Measurements from ENCODE around the gene RAPGEF1. TPM values are rescaled to one million over a fixed set of nuclear protein-coding genes. Genes with fewer than 3 reads are reported as not detected.

RAPGEF1 gene
- total RNA-seq, 1 donor from 2014 or later: 144 TPM

DNA sequence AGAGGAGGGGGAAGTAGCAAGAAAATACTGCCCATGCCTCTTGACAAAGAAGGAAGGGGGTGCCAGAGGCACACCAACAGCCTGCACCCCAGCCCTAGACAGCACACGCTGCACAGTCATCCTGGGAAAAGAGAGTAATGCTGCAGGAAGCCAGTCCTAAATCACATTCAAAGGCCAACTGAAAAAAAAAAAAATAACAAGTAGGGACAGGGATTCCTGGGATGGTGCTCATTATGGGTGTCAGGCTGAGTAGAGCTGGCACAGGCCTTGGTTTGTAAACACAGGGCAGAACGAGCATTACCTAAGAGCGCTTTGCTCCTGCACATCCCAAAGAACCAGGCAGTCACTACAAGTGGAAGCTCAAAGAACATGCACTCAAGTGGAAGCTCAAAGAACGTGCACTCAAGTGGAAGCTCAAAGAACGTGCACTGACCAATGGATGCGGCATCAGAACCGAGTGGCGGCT lies 7.8 kb downstream of the RAPGEF1 start:
- no peaks in the 10 kb centered on the region for H3K27me3 ChIP-seq
- no peaks in the 10 kb centered on the region for H3K36me3 ChIP-seq
- intact Hi-C loops (cut with DNase I): loop anchor here (10.0 kb wide), 1 partner anchor 57 kb away; no protein-coding TSS in a partner anchor
- peaks cover 93% of the 10 kb centered on the region for H3K4me1 ChIP-seq
- H3K9me3 ChIP-seq: no peaks in the 10 kb centered on the region
- TF ChIP-seq, protein P1, sequence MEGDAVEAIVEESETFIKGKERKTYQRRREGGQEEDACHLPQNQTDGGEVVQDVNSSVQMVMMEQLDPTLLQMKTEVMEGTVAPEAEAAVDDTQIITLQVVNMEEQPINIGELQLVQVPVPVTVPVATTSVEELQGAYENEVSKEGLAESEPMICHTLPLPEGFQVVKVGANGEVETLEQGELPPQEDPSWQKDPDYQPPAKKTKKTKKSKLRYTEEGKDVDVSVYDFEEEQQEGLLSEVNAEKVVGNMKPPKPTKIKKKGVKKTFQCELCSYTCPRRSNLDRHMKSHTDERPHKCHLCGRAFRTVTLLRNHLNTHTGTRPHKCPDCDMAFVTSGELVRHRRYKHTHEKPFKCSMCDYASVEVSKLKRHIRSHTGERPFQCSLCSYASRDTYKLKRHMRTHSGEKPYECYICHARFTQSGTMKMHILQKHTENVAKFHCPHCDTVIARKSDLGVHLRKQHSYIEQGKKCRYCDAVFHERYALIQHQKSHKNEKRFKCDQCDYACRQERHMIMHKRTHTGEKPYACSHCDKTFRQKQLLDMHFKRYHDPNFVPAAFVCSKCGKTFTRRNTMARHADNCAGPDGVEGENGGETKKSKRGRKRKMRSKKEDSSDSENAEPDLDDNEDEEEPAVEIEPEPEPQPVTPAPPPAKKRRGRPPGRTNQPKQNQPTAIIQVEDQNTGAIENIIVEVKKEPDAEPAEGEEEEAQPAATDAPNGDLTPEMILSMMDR (IDR thresholded peaks at IDR 0.05): no peak
- no peak overlapping the region for H3K4me3 ChIP-seq
- DNase-seq: no peak
- peak overlapping the region; percentile 65 for H3K27ac ChIP-seq
- peak; percentile 73 for ATAC-seq

- intact Hi-C loops (cut with DNase I): loop anchor here (10.0 kb wide), 1 partner anchor 57 kb away; no protein-coding TSS in a partner anchor
- no peak overlapping the region for H3K4me3 ChIP-seq
- no peaks in the 10 kb centered on the region for H3K9me3 ChIP-seq
- peaks cover 93% of the 10 kb centered on the region for H3K4me1 ChIP-seq
- H3K27me3 ChIP-seq: no peaks in the 10 kb centered on the region
- TF ChIP-seq, protein P1 (IDR thresholded peaks at IDR 0.05): no peak
- no peak for DNase-seq
- ATAC-seq: no peak
- H3K27ac ChIP-seq: peak overlapping the region; percentile 65
- H3K36me3 ChIP-seq: no peaks in the 10 kb centered on the region
Observed at GRCh38 chr9:131731644-131732043, 8.2 kb downstream of the RAPGEF1 start.

GRCh38 chr9:131731237-131731636 lies 8.6 kb downstream of the RAPGEF1 start:
- Histone ChIP-seq H3K9me3 (no peaks in the 10 kb centered on the region), H3K4me3 (no peak overlapping the region), H3K27me3 (no peaks in the 10 kb centered on the region), H3K36me3 (no peaks in the 10 kb centered on the region), H3K27ac (peak overlapping the region; percentile 65), H3K4me1 (peaks cover 90% of the 10 kb centered on the region)
- TF ChIP-seq, protein P1 (IDR thresholded peaks at IDR 0.05): no peak
- no peak for DNase-seq
- ATAC-seq: no peak
- intact Hi-C loops (cut with DNase I): loop anchor here (10.0 kb wide), 1 partner anchor 56 kb away; no protein-coding TSS in a partner anchor

- no peaks in the 10 kb centered on the region for H3K9me3 ChIP-seq
- TF ChIP-seq, protein P1 (IDR thresholded peaks at IDR 0.05): no peak
- DNase-seq: no peak
- H3K27ac ChIP-seq: peak overlapping the region; percentile 65
- intact Hi-C loops (cut with DNase I): no loop called here
- H3K27me3 ChIP-seq: no peaks in the 10 kb centered on the region
- peaks cover 70% of the 10 kb centered on the region for H3K4me1 ChIP-seq
- H3K4me3 ChIP-seq: no peak overlapping the region
- peak; percentile 42 for ATAC-seq
- H3K36me3 ChIP-seq: no peaks in the 10 kb centered on the region
Observed at GRCh38 chr9:131728961-131729360, 10.9 kb downstream of the RAPGEF1 start.

DNA sequence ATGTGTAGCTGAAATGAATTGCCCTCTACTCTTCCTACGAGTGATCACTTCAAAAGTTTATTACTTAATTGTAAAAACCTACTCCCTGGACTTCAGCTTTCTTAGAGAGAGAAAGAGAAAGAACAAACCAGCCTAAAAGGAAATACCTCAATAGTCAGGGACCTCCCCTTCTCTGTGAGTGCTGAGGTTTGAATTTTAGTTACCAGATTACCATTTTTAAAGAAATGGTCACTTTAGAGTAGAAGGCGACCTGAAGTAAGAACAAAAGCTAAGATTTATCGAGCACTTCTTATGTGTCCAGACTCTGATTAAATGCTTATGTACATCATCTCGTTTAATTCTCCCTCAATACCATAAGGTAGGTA lies 11.3 kb downstream of the RAPGEF1 start:
- TF ChIP-seq, protein P1 (IDR thresholded peaks at IDR 0.05): no peak
- Histone ChIP-seq H3K36me3 (no peaks in the 10 kb centered on the region), H3K27ac (peak overlapping the region; percentile 65), H3K4me1 (peaks cover 66% of the 10 kb centered on the region), H3K4me3 (no peak overlapping the region), H3K27me3 (no peaks in the 10 kb centered on the region), H3K9me3 (no peaks in the 10 kb centered on the region)
- intact Hi-C loops (cut with DNase I): no loop called here
- no peak for ATAC-seq
- DNase-seq: no peak

Data from upper lobe of right lung (tissue), 1 donor.